Activated CD4-positive, alpha-beta T cell treated with anti-CD3 and anti-CD28 coated beads for 4 hours (primary cell): ENCODE results near the gene QSER1.
"Not testable (repeated sequence)": the region's sequence is repeated elsewhere in the genome, so short reads cannot be mapped to it uniquely, and the experiment has no call there.

Experiments used
- DNase-seq, 2 donors: peaks; one replicate each; pipeline ENCODE4 v3.0.0-alpha.2; 2020

QSER1 gene

GRCh38 chr11:32937283-32937682 lies 44.7 kb downstream of the QSER1 start:
- not testable (repeated sequence) for DNase-seq

- DNase-seq: no peak
Measured at GRCh38 chr11:32939046-32939445, 46.4 kb downstream of the QSER1 start.

- DNase-seq: no peak
Measured at GRCh38 chr11:32939866-32940265, 47.3 kb downstream of the QSER1 start.

- DNase-seq: no peak
Measured at GRCh38 chr11:32940865-32941264, 48.3 kb downstream of the QSER1 start.

GRCh38 chr11:32947978-32948377 lies 55.4 kb downstream of the QSER1 start:
- DNase-seq: no peak

- DNase-seq: no peak
Measured at GRCh38 chr11:32949739-32950138, 57.1 kb downstream of the QSER1 start.

GRCh38 chr11:32952421-32952820 lies 59.8 kb downstream of the QSER1 start:
- DNase-seq: no peak

GRCh38 chr11:32953700-32954099 lies 61.1 kb downstream of the QSER1 start:
- DNase-seq: no peak

- DNase-seq: no peak
Measured at GRCh38 chr11:32960553-32961164, 68.0 kb downstream of the QSER1 start.

- DNase-seq: no peak
Measured at GRCh38 chr11:32962016-32962415, 69.4 kb downstream of the QSER1 start.

- no peak for DNase-seq
Measured at GRCh38 chr11:32963721-32964120, 71.1 kb downstream of the QSER1 start.

- DNase-seq: no peak
Measured at GRCh38 chr11:32968541-32968940, 75.9 kb downstream of the QSER1 start.

- not testable (repeated sequence) for DNase-seq
Measured at GRCh38 chr11:32972233-32972632, 79.6 kb downstream of the QSER1 start.

- no peak for DNase-seq
Measured at GRCh38 chr11:32972781-32973180, 80.2 kb downstream of the QSER1 start.

- DNase-seq: no peak
Measured at GRCh38 chr11:32982626-32983025, 90.0 kb downstream of the QSER1 start.

- DNase-seq: no peak
Measured at GRCh38 chr11:32983506-32983905, 90.9 kb downstream of the QSER1 start.

- DNase-seq: no peak
Measured at GRCh38 chr11:32985600-32985999, 93.0 kb downstream of the QSER1 start.

GRCh38 chr11:32987851-32988250 lies 95.2 kb downstream of the QSER1 start:
- DNase-seq: no peak

- DNase-seq: no peak
Measured at GRCh38 chr11:32990481-32990880, 97.9 kb downstream of the QSER1 start.

GRCh38 chr11:32991427-32991826 lies 98.8 kb downstream of the QSER1 start:
- DNase-seq: no peak

GRCh38 chr11:32991898-32992297 lies 99.3 kb downstream of the QSER1 start:
- DNase-seq: no peak

GRCh38 chr11:33000181-33000580 lies 107.6 kb downstream of the QSER1 start:
- DNase-seq: no peak

- no peak for DNase-seq
Measured at GRCh38 chr11:33001281-33001680, 108.7 kb downstream of the QSER1 start.

GRCh38 chr11:33001751-33002542 lies 109.3 kb downstream of the QSER1 start:
- no peak for DNase-seq

GRCh38 chr11:33005175-33005574 lies 112.6 kb downstream of the QSER1 start:
- DNase-seq: peak in 1 of 2 donors; percentile 5
